CD4-positive, alpha-beta T cell (primary cell): ENCODE results near the gene DNAH2. TPM values are rescaled to one million over a fixed set of nuclear protein-coding genes. Genes with fewer than 3 reads are reported as not detected.

ENCODE experiments used
- ATAC-seq: fragments of 200-7000 bp; cut with Tn5 transposase; one replicate; pipeline ENCODE4 v1.10.0; 2022; ENCODE audit warnings: mild to moderate bottlenecking; ENCODE audit not compliant: poor library complexity
- CTCF ChIA-PET: fragments of 350-600 bp; sonication (Branson Sonifier 250); formaldehyde crosslinking; loops from one replicate; lab custom pipeline; 2021; ENCODE audit warnings: antibody characterized with exemption, inconsistent platforms; lab: Charles Lee
- POLR2A ChIA-PET: fragments of 350-600 bp; sonication (Branson Sonifier 250); formaldehyde crosslinking; loops from one replicate; lab custom pipeline; 2021; ENCODE audit warnings: antibody characterized with exemption, inconsistent platforms; lab: Charles Lee
- DNase-seq, 14 experiments: peaks; one replicate each; pipeline ENCODE4 v3.0.0-alpha.2; 2013 to 2020; ENCODE audit warnings: mixed read lengths in 2 of 14
- H3K27ac ChIP-seq, 2 donors: one replicate each; pipeline versions ENCODE4 v1.5.1 to v1.7.0; 2013; ENCODE audit warnings: low read length in 2 of 2, low read depth in 1 of 2, mild to moderate bottlenecking in 1 of 2
- H3K27me3 ChIP-seq, 2 experiments: 1 replicate in 1 of 2; 2 replicates in 1 of 2; pipeline versions ENCODE4 v1.6.1 to v1.7.0; 2013; ENCODE audit warnings: low read length in 2 of 2, control low read depth in 1 of 2, mild to moderate bottlenecking in 1 of 2, moderate library complexity in 1 of 2; ENCODE audit not compliant: insufficient read depth in 2 of 2, control insufficient read depth in 1 of 2
- H3K36me3 ChIP-seq: one replicate; pipeline ENCODE4 v1.6.1; 2013; ENCODE audit warnings: low read length, control low read depth; ENCODE audit not compliant: insufficient read depth
- H3K4me1 ChIP-seq: one replicate; pipeline ENCODE4 v1.6.1; 2013; ENCODE audit warnings: low read length, control low read depth; ENCODE audit not compliant: insufficient read depth
- H3K4me3 ChIP-seq: one replicate; pipeline ENCODE4 v1.5.1; 2013; ENCODE audit warnings: mild to moderate bottlenecking, low read length, moderate library complexity
- H3K9me3 ChIP-seq, 2 experiments: 1 replicate in 1 of 2; 2 replicates in 1 of 2; pipeline versions ENCODE4 v1.6.1 to v1.7.0; 2013; ENCODE audit warnings: low read length in 2 of 2, mild to moderate bottlenecking in 2 of 2, control low read depth in 1 of 2, moderate library complexity in 1 of 2; ENCODE audit not compliant: control insufficient read depth in 1 of 2, insufficient read depth in 1 of 2
- H3K27ac Mint-ChIP-seq: one replicate; pipeline ENCODE4 v1.8.0; 2020; ENCODE audit warnings: mixed read lengths
- H3K27me3 Mint-ChIP-seq: one replicate; pipeline ENCODE4 v1.8.0; 2021; ENCODE audit warnings: mixed read lengths
- H3K36me3 Mint-ChIP-seq: one replicate; pipeline ENCODE4 v1.8.0; 2021; ENCODE audit warnings: low read depth, mixed read lengths
- H3K4me1 Mint-ChIP-seq: one replicate; pipeline ENCODE4 v1.8.0; 2021; ENCODE audit warnings: low read depth, mixed read lengths
- H3K4me3 Mint-ChIP-seq: one replicate; pipeline ENCODE4 v1.8.0; 2020; ENCODE audit warnings: mild to moderate bottlenecking, mixed read lengths
- H3K9me3 Mint-ChIP-seq: one replicate; pipeline ENCODE4 v1.8.0; 2020; ENCODE audit warnings: mixed read lengths
- CTCF ChIP-seq: fragments of 200-600 bp; IDR thresholded peaks from one replicate; pipeline ENCODE4 v1.8.0; 2022; ENCODE audit warnings: antibody characterized with exemption, mild to moderate bottlenecking
- intact Hi-C, 2 experiments: fragments of 100-400 bp; cut with DNase I in 1 of 2; cut with micrococcal nuclease in 1 of 2; formaldehyde crosslinking; loops; one replicate each; pipeline versions ENCODE4 v1.15.1 to v1.9.0; 2023 to 2025; cut with DNase I, micrococcal nuclease
- total RNA-seq, 174 experiments: library from RNA in 2 of 174; stranded (reverse) in 2 of 174; gene quantifications; one replicate each; pipeline ENCODE4 v1.2.3 and lab custom pipeline; 2021 to 2026

DNAH2 gene
- total RNA-seq, 2 experiments from 2014 or later, result not detected

GRCh38 chr17:7673239-7673638 lies 44.3 kb upstream of the DNAH2 start:
- intact Hi-C loops, result no loop called here

GRCh38 chr17:7674934-7675333 lies 42.6 kb upstream of the DNAH2 start:
- Mint-ChIP-seq H3K27ac (no peak overlapping the region), H3K27me3 (no peaks in the 10 kb centered on the region), H3K4me1 (peaks cover 10% of the 10 kb centered on the region), H3K36me3 (peaks cover 68% of the 10 kb centered on the region), H3K9me3 (no peaks in the 10 kb centered on the region), H3K4me3 (no peak overlapping the region)
- intact Hi-C loops, result no loop called here
- H3K27ac ChIP-seq, result no peak overlapping the region
- ChIA-PET CTCF (no interaction called here), POLR2A (interaction anchor here (0.7 to 6.5 kb wide), 2 partner anchors 12 to 91 kb away, joined by 3 to 47 read pairs; partner anchors contain the start of genes TP53 and WRAP53)
- peaks cover 61% of the 10 kb centered on the region for H3K36me3 ChIP-seq
- H3K4me1 ChIP-seq, result peaks cover 2% of the 10 kb centered on the region
- peaks cover 12 to 13% of the 10 kb centered on the region in 2 experiments for H3K9me3 ChIP-seq
- no peak for TF ChIP-seq CTCF
- no peak for DNase-seq
- H3K27me3 ChIP-seq, result no peaks in the 10 kb centered on the region
- H3K4me3 ChIP-seq, result no peak overlapping the region
- no peak for ATAC-seq

More at GRCh38 chr17:7673239-7673638, 44.3 kb upstream of the DNAH2 start:
- ChIA-PET CTCF (interaction anchor here (2.0 kb wide), 1 partner anchor 13 kb away, joined by 4 read pairs; no protein-coding TSS in a partner anchor), POLR2A (interaction anchor here (1.5 to 6.5 kb wide), 3 partner anchors 13 to 32 kb away, joined by 3 to 47 read pairs (median 4); partner anchors contain the start of genes TP53 and WRAP53)
- TF ChIP-seq CTCF, result peak; percentile 50
- Histone ChIP-seq H3K36me3 (peaks cover 72% of the 10 kb centered on the region), H3K4me1 (no peaks in the 10 kb centered on the region), H3K9me3 (peaks cover 12 to 13% of the 10 kb centered on the region in 2 experiments), H3K27ac (no peak overlapping the region), H3K4me3 (no peak overlapping the region), H3K27me3 (no peaks in the 10 kb centered on the region)
- Mint-ChIP-seq H3K36me3 (peaks cover 82% of the 10 kb centered on the region), H3K9me3 (no peaks in the 10 kb centered on the region), H3K4me3 (no peak overlapping the region), H3K27ac (no peak overlapping the region), H3K27me3 (no peaks in the 10 kb centered on the region), H3K4me1 (peaks cover 7% of the 10 kb centered on the region)
- DNase-seq, result peak in 8 of 14 experiments; percentile 8 to 44 (median 19)
- no peak for ATAC-seq

GRCh38 chr17:7676533-7676932 lies 41.0 kb upstream of the DNAH2 start:
- DNase-seq (no peak), ATAC-seq (no peak)
- Mint-ChIP-seq H3K36me3 (peaks cover 54% of the 10 kb centered on the region), H3K4me1 (peaks cover 12% of the 10 kb centered on the region), H3K27me3 (no peaks in the 10 kb centered on the region), H3K27ac (no peak overlapping the region), H3K9me3 (no peaks in the 10 kb centered on the region), H3K4me3 (no peak overlapping the region)
- H3K27ac ChIP-seq, result no peak overlapping the region
- peaks cover 47% of the 10 kb centered on the region for H3K36me3 ChIP-seq
- peaks cover 12 to 13% of the 10 kb centered on the region in 2 experiments for H3K9me3 ChIP-seq
- ChIA-PET CTCF (no interaction called here), POLR2A (interaction anchor here (6.5 kb wide), 1 partner anchor 10 kb away, joined by 47 read pairs; the partner anchor contains the start of genes TP53 and WRAP53)
- H3K4me3 ChIP-seq, result no peak overlapping the region
- no peak for TF ChIP-seq CTCF
- H3K27me3 ChIP-seq, result no peaks in the 10 kb centered on the region
- intact Hi-C loops, result no loop called here
- H3K4me1 ChIP-seq, result peaks cover 2% of the 10 kb centered on the region
